Natural killer cell (primary cell): Measurements from ENCODE around the gene RFX1. TPM values are rescaled to one million over a fixed set of nuclear protein-coding genes. Genes with fewer than 3 reads are reported as not detected.

Experiments
- ATAC-seq, 3 donors: fragments of 150-1000 bp in 2 of 3; fragments of 200-7000 bp in 1 of 3; cut with Tn5 transposase; 1 replicate in 1 of 3; 2 replicates in 2 of 3; pipeline ENCODE4 v1.10.0; 2021; ENCODE audit warnings: mild to moderate bottlenecking in 2 of 3, moderate library complexity in 2 of 3
- DNase-seq, 2 donors: peaks; one replicate each; pipeline versions ENCODE4 v3.0.0 to v3.0.0-alpha.2; 2013 to 2021; ENCODE audit warnings: mixed read lengths in 1 of 2
- H3K27ac ChIP-seq: one replicate; pipeline ENCODE4 v1.5.1; 2013; ENCODE audit warnings: mild to moderate bottlenecking, low read length
- H3K27me3 ChIP-seq: one replicate; pipeline ENCODE4 v1.6.1; 2013; ENCODE audit warnings: low read length; ENCODE audit not compliant: control insufficient read depth, insufficient read depth
- H3K36me3 ChIP-seq: one replicate; pipeline ENCODE4 v1.6.1; 2013; ENCODE audit warnings: low read length; ENCODE audit not compliant: control insufficient read depth, insufficient read depth
- H3K4me1 ChIP-seq: one replicate; pipeline ENCODE4 v1.6.1; 2013; ENCODE audit warnings: low read length; ENCODE audit not compliant: control insufficient read depth, insufficient read depth
- H3K4me3 ChIP-seq: one replicate; pipeline ENCODE4 v1.5.1; 2013; ENCODE audit warnings: low read length
- H3K9me3 ChIP-seq: one replicate; pipeline ENCODE4 v1.6.1; 2013; ENCODE audit warnings: low read length; ENCODE audit not compliant: control insufficient read depth, insufficient read depth
- H3K27ac Mint-ChIP-seq, 2 donors: one replicate each; pipeline ENCODE4 v1.8.0; 2022; ENCODE audit warnings: mild to moderate bottlenecking in 2 of 2, mixed read lengths in 2 of 2, moderate library complexity in 1 of 2
- H3K27me3 Mint-ChIP-seq, 2 donors: one replicate each; pipeline ENCODE4 v1.8.0; 2022; ENCODE audit warnings: low read depth in 2 of 2, mixed read lengths in 2 of 2
- H3K36me3 Mint-ChIP-seq: one replicate; pipeline ENCODE4 v1.8.0; 2022; ENCODE audit warnings: mixed read lengths
- H3K4me1 Mint-ChIP-seq, 2 donors: one replicate each; pipeline ENCODE4 v1.8.0; 2022; ENCODE audit warnings: mixed read lengths in 2 of 2
- H3K4me3 Mint-ChIP-seq: one replicate; pipeline ENCODE4 v1.8.0; 2022; ENCODE audit warnings: mild to moderate bottlenecking, moderate library complexity, mixed read lengths
- H3K9me3 Mint-ChIP-seq, 2 donors: one replicate each; pipeline ENCODE4 v1.8.0; 2022; ENCODE audit warnings: mixed read lengths in 2 of 2
- WGBS: methylation state at CpG from one replicate; pipeline ENCODE4 v1.1.7; 2013; ENCODE audit warnings: missing lambda C conversion rate; ENCODE audit not compliant: insufficient coverage; 5-methylcytosine and 5-hydroxymethylcytosine counted together
- intact Hi-C: fragments of 100-400 bp; cut with micrococcal nuclease; formaldehyde crosslinking; loops from one replicate; pipeline ENCODE4 v1.14.2; 2022
- total RNA-seq, 4 donors: library from RNA; stranded (reverse); fragments of 120-200 nt in 1 of 4; gene quantifications; one replicate each; pipeline versions ENCODE4 v1.2.3 to v1.2.4, GENCODE V29; 2013 to 2022
- TF ChIP-seq, protein P1 (sequence below): fragments of 200-600 bp; IDR thresholded peaks from one replicate; pipeline ENCODE4 v1.8.0; 2022; ENCODE audit warnings: antibody characterized with exemption

RFX1 gene
- total RNA-seq, 3 donors from 2014 or later (not counting 1 experiment from before 2014, with no cell fraction given), result 26.0 to 31.8 (median 30.5) TPM

DNA sequence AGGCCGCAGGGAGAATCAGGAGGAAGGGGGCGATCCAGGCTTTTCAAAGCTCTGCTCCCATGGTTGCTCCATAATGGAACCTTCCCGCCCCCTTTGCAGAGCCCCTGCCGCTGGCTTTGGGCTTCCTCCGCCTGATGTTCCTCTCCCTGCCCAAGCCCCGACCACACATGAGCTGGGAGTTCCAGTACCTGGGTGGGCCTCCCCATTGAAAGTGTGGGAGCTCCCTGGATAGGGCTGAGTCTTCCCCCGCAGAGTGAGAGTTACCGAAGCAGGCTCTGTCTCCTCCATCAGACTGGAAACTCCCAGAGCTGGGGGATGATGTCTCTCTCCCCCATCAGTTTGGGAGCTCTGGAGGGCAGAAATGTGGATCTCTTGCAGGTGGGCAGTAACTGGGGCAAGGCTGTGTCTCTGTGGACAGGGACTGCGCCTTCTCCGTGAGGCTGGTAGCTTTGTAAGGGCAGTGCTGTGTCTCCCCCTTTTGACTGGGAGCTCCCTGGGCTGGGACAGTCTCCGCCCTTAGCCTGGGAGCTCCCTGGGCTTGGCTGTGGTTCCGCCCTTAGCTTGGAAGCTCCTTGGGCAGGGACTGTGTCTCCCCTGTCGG is 53.1 kb downstream of the RFX1 start:
- Histone ChIP-seq H3K9me3 (no peaks in the 10 kb centered on the region), H3K4me1 (peaks cover 24% of the 10 kb centered on the region), H3K4me3 (peak overlapping the region; percentile 54), H3K36me3 (peaks cover 28% of the 10 kb centered on the region), H3K27ac (peak overlapping the region; percentile 31), H3K27me3 (no peaks in the 10 kb centered on the region)
- Mint-ChIP-seq H3K4me1 (peaks cover 7 to 27% of the 10 kb centered on the region in 2 donors), H3K36me3 (no peaks in the 10 kb centered on the region), H3K27me3 (no peaks in the 10 kb centered on the region), H3K9me3 (no peaks in the 10 kb centered on the region), H3K4me3 (peak overlapping the region; percentile 83), H3K27ac (peak overlapping the region; percentile 95 to 97)
- 9% methylated on average over 13 of the region's 13 CpGs for WGBS
- ATAC-seq (no peak), DNase-seq (peak in 1 of 2 donors; percentile 40)
- TF ChIP-seq, protein P1, sequence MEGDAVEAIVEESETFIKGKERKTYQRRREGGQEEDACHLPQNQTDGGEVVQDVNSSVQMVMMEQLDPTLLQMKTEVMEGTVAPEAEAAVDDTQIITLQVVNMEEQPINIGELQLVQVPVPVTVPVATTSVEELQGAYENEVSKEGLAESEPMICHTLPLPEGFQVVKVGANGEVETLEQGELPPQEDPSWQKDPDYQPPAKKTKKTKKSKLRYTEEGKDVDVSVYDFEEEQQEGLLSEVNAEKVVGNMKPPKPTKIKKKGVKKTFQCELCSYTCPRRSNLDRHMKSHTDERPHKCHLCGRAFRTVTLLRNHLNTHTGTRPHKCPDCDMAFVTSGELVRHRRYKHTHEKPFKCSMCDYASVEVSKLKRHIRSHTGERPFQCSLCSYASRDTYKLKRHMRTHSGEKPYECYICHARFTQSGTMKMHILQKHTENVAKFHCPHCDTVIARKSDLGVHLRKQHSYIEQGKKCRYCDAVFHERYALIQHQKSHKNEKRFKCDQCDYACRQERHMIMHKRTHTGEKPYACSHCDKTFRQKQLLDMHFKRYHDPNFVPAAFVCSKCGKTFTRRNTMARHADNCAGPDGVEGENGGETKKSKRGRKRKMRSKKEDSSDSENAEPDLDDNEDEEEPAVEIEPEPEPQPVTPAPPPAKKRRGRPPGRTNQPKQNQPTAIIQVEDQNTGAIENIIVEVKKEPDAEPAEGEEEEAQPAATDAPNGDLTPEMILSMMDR, result no peak
- intact Hi-C loops, result loop anchor here (1.0 to 10.0 kb wide), 5 partner anchors 34 to 79 kb away; partner anchors contain the start of genes BRME1, CC2D1A and RFX1

DNA sequence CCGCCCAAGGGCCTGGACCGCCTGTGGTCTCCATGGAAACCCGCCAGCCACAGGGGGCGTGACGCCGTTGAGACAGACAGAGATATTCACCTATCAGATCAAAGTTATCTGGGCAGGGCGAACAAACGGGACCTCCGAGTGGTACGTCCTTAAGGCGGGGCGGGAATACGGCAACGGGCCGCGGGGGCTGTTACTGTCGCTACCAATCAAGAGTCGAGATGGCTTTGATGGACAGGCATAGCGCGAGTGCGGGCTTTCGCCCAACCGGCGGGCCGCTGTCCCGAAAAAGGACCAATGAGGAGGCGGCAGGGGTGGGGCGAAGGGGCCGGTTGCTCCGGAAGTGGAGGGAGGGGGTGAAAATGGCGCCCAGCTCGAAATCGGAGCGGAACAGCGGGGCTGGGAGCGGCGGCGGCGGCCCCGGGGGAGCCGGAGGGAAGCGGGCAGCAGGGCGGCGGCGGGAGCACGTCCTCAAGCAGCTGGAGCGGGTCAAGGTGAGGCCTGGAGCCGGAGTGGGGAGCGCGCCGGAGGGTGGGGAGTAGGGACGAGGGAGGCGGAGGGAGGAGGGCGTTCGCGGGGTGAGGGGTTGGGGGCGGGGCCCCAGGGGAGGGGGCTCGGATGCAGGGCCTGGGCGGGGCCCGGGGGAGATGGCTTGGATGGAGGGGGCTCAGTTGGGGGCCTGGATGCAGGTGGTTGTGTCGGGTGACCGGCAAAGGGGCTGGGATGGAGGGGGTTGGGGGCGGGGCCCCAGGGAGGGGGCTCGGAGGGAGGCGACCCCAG is 53.8 kb downstream of the RFX1 start, which contains the start of gene DCAF15:
TSS of gene DCAF15 (plus strand) at position 356 of the 777 bp plus-strand sequence. CDS start at position 360, 4 bp downstream.
- DNase-seq, result peak; percentile 98 to 99
- peak within 1 kb of the TSS; percentile 54 for H3K4me3 ChIP-seq
- Mint-ChIP-seq H3K27ac (peak within 1 kb of the TSS; percentile 95 to 97), H3K36me3 (no peaks in the 10 kb centered on the region), H3K4me1 (peaks cover 7 to 27% of the 10 kb centered on the region in 2 donors), H3K4me3 (peak within 1 kb of the TSS; percentile 98), H3K27me3 (no peaks in the 10 kb centered on the region), H3K9me3 (no peaks in the 10 kb centered on the region)
- H3K27me3 ChIP-seq, result no peaks in the 10 kb centered on the region
- peaks cover 24% of the 10 kb centered on the region for H3K4me1 ChIP-seq
- intact Hi-C loops, result loop anchor here (1.0 to 10.0 kb wide), 5 partner anchors 34 to 80 kb away; partner anchors contain the start of genes BRME1, CC2D1A and RFX1
- no peaks in the 10 kb centered on the region for H3K9me3 ChIP-seq
- under 1% methylated on average over 52 of the region's 65 CpGs for WGBS
- TF ChIP-seq, protein P1, result no peak
- peaks cover 24% of the 10 kb centered on the region for H3K36me3 ChIP-seq
- peak; percentile 94 to 99 (median 95) for ATAC-seq
- H3K27ac ChIP-seq, result peak within 1 kb of the TSS; percentile 51

DNA sequence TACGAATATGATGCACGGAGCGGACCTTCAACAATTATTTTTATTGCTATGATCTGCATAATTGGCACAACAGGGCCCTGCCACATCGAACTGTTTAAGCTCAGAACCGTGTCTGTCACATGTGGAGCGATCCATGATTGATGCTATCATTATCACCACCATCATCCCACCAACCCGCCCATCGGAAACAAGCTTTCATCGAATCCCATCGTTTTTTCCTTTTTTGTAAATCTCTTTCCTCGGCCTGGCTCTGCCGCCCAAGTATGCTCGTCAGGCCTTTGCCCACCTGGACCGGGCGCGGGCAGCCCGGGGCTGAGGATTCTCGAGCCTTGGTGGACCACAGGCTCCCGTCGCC is 54.3 kb downstream of the RFX1 start:
- no peaks in the 10 kb centered on the region for H3K9me3 Mint-ChIP-seq
- no peaks in the 10 kb centered on the region for H3K27me3 Mint-ChIP-seq
- H3K4me3 ChIP-seq, result peak overlapping the region; percentile 28

More for the DNA sequence above, 54.3 kb downstream of the RFX1 start:
- Histone ChIP-seq H3K36me3 (peaks cover 19% of the 10 kb centered on the region), H3K4me1 (peaks cover 24% of the 10 kb centered on the region), H3K9me3 (no peaks in the 10 kb centered on the region), H3K27me3 (no peaks in the 10 kb centered on the region), H3K27ac (peak overlapping the region; percentile 42)
- Mint-ChIP-seq H3K4me1 (peaks cover 7 to 27% of the 10 kb centered on the region in 2 donors), H3K27ac (peak overlapping the region; percentile 95 to 97), H3K36me3 (no peaks in the 10 kb centered on the region), H3K4me3 (peak overlapping the region; percentile 98)
- ATAC-seq (no peak), DNase-seq (no peak)
- TF ChIP-seq, protein P1, result no peak
- intact Hi-C loops, result loop anchor here (1.0 to 10.0 kb wide), 5 partner anchors 35 to 81 kb away; partner anchors contain the start of genes BRME1, CC2D1A and RFX1
- WGBS, result 13% methylated on average over 20 of the region's 20 CpGs
